Fibroblast of lung (primary cell): Measurements from ENCODE around the gene ZNF770. TPM values are rescaled to one million over a fixed set of nuclear protein-coding genes. Genes with fewer than 3 reads are reported as not detected.

Experiments
- polyA plus RNA-seq, 2 donors: library from polyadenylated mRNA; depleted of rRNA in 1 of 2; stranded (reverse) in 1 of 2; unstranded in 1 of 2; fragments of >200 nt; gene quantifications; 2 replicates each; pipeline ENCODE4 v1.2.1, GENCODE V29; 2011 to 2012; ENCODE audit warnings: missing spikeins in 1 of 2
- total RNA-seq: library from RNA; depleted of rRNA; stranded (reverse); fragments of >200 nt; gene quantifications from 2 replicates; pipeline ENCODE4 v1.2.1, GENCODE V29; 2014

Gene ZNF770
- total and polyA plus RNA-seq, 2 donors (not counting 1 experiment from before 2014, with no cell fraction given) = 27.9 to 44.6 TPM

Other genes starting within 250 kb of the ZNF770 start
- gene GJD2, start 233.3 kb downstream of the ZNF770 start, total RNA-seq = not detected in 2 replicates
- gene GJD2, start 233.3 kb downstream of the ZNF770 start, polyA plus RNA-seq = not detected in 2 replicates
- gene ACTC1, start 192.7 kb downstream of the ZNF770 start, total RNA-seq = 0.33 TPM in 1 of 2 replicates, not detected in the other
- gene ACTC1, start 192.7 kb downstream of the ZNF770 start, polyA plus RNA-seq = 0.36 and 0.68 TPM in 2 replicates
- gene AQR, start 18.5 kb downstream of the ZNF770 start, total RNA-seq = 18.2 and 19.7 TPM in 2 replicates
- gene AQR, start 18.5 kb downstream of the ZNF770 start, polyA plus RNA-seq = 33.0 and 37.4 TPM in 2 replicates
- not detected in 2 replicates for gene NANOGP8, start 97.0 kb upstream of the ZNF770 start, total RNA-seq
- gene NANOGP8, start 97.0 kb upstream of the ZNF770 start, polyA plus RNA-seq = not detected in 2 replicates